Liver (tissue), 9 donors: ENCODE measurements around the gene KCNK2. TPM values are rescaled to one million over a fixed set of nuclear protein-coding genes. Genes with fewer than 3 reads are reported as not detected.

Experiments used
- DNase-seq: peaks from one replicate; pipeline ENCODE4 v3.0.0-alpha.2; 2017; ENCODE audit warnings: low spot score
- H3K27ac ChIP-seq, 2 donors: one replicate each; pipeline ENCODE4 v1.7.0; 2013; ENCODE audit warnings: inconsistent platforms in 2 of 2, low read length in 2 of 2, control low read depth in 1 of 2, low read depth in 1 of 2, mild to moderate bottlenecking in 1 of 2
- H3K27me3 ChIP-seq, 4 donors: one replicate each; pipeline versions ENCODE4 v1.6.1 to v1.7.0; 2013; ENCODE audit warnings: low read length in 3 of 4, inconsistent platforms in 1 of 4, mild to moderate bottlenecking in 1 of 4, moderate library complexity in 1 of 4; ENCODE audit not compliant: control insufficient read depth in 4 of 4, insufficient read depth in 4 of 4
- H3K36me3 ChIP-seq, 4 donors: one replicate each; pipeline versions ENCODE4 v1.6.1 to v1.7.0; 2013; ENCODE audit warnings: low read length in 3 of 4, mild to moderate bottlenecking in 3 of 4, low read depth in 1 of 4, moderate library complexity in 1 of 4; ENCODE audit not compliant: control insufficient read depth in 4 of 4, insufficient read depth in 3 of 4
- H3K4me1 ChIP-seq, 4 donors: one replicate each; pipeline versions ENCODE4 v1.6.1 to v1.7.0; 2013; ENCODE audit warnings: low read length in 3 of 4, mild to moderate bottlenecking in 3 of 4, moderate library complexity in 1 of 4; ENCODE audit not compliant: control insufficient read depth in 4 of 4, insufficient read depth in 4 of 4
- H3K4me3 ChIP-seq, 3 donors: one replicate each; pipeline versions ENCODE4 v1.6.1 to v1.7.0; 2013; ENCODE audit warnings: low read length in 3 of 3, control low read depth in 1 of 3, low read depth in 1 of 3, mild to moderate bottlenecking in 1 of 3
- H3K9ac ChIP-seq, 2 donors: one replicate each; pipeline ENCODE4 v1.7.0; 2013; ENCODE audit warnings: low read length in 2 of 2, mild to moderate bottlenecking in 2 of 2, moderate library complexity in 2 of 2, control low read depth in 1 of 2, low read depth in 1 of 2
- H3K9me3 ChIP-seq, 4 donors: one replicate each; pipeline versions ENCODE4 v1.6.1 to v1.7.0; 2013; ENCODE audit warnings: low read length in 3 of 4; ENCODE audit not compliant: control insufficient read depth in 4 of 4
- EGR1 ChIP-seq, 2 donors: IDR thresholded peaks; 2 replicates each; pipeline ENCODE4 v1.6.1; 2016 to 2018; ENCODE audit warnings: antibody characterized with exemption in 2 of 2, low read depth in 2 of 2
- FOXA1 ChIP-seq: IDR thresholded peaks from 2 replicates; pipeline ENCODE4 v1.6.1; 2016; ENCODE audit warnings: antibody characterized with exemption
- FOXA2 ChIP-seq: IDR thresholded peaks from 2 replicates; pipeline ENCODE4 v1.6.1; 2016; ENCODE audit warnings: antibody characterized with exemption
- NR2F2 ChIP-seq: IDR thresholded peaks from 2 replicates; pipeline ENCODE4 v1.6.1; 2016; ENCODE audit warnings: antibody characterized with exemption
- RXRA ChIP-seq, 2 donors: IDR thresholded peaks; 2 replicates each; pipeline ENCODE4 v1.6.1; 2017 to 2018; ENCODE audit warnings: antibody characterized with exemption in 2 of 2, mild to moderate bottlenecking in 1 of 2
- SP1 ChIP-seq: IDR thresholded peaks from 2 replicates; pipeline ENCODE4 v1.6.1; 2018; ENCODE audit warnings: antibody characterized with exemption, mild to moderate bottlenecking
- TAF1 ChIP-seq: conservative IDR thresholded peaks from 2 replicates; pipeline ENCODE4 v1.6.1; 2016; ENCODE audit warnings: antibody characterized with exemption, mild to moderate bottlenecking
- YY1 ChIP-seq: IDR thresholded peaks from 2 replicates; pipeline ENCODE4 v1.6.1; 2016; ENCODE audit warnings: antibody characterized with exemption, mild to moderate bottlenecking
- WGBS: extraction: QIAGEN DNeasy Blood & Tissue Kit; methylation state at CpG from one replicate; pipeline ENCODE4 v1.1.7; 2013; 5-methylcytosine and 5-hydroxymethylcytosine counted together
- polyA plus RNA-seq, 2 donors: library from polyadenylated mRNA; stranded (reverse) in 1 of 2; unstranded in 1 of 2; fragments of 200-250 nt in 1 of 2; fragments of >200 nt in 1 of 2; fragmentation: Nextera tagmentation in 1 of 2; extraction: Ambion mirVana in 1 of 2; gene quantifications; one replicate each; pipeline versions ENCODE4 v1.2.1 to v1.2.3, GENCODE V29; 2013 to 2015
- total RNA-seq, 2 donors: library from RNA; depleted of rRNA; stranded (reverse); fragments of >200 nt; gene quantifications; one replicate each; pipeline ENCODE4 v1.2.3, GENCODE V29; 2014
- TF ChIP-seq, protein P1 (sequence below): fragments of 150-350 bp; IDR thresholded peaks from 2 replicates; pipeline ENCODE4 v1.5.1; 2017; ENCODE audit warnings: improper control_type of control experiment, low read depth, low read length; ENCODE audit not compliant: missing input control
- TF ChIP-seq, protein P2 (sequence below): IDR thresholded peaks from 2 replicates; pipeline ENCODE4 v1.6.1; 2016; ENCODE audit warnings: antibody characterized with exemption
- TF ChIP-seq, protein P3 (sequence below): IDR thresholded peaks from 2 replicates; pipeline ENCODE4 v1.6.1; 2016; ENCODE audit warnings: antibody characterized with exemption, mild to moderate bottlenecking
- TF ChIP-seq, protein P4 (sequence below): IDR thresholded peaks from 2 replicates; pipeline ENCODE4 v1.6.1; 2016; ENCODE audit warnings: antibody characterized with exemption
- TF ChIP-seq, protein P5 (sequence below): IDR thresholded peaks from 2 replicates; pipeline ENCODE4 v1.6.1; 2016; ENCODE audit warnings: antibody characterized with exemption
- donor health status: healthy.
- donor health status: healthy.
- donor health status: healthy.
- donor health status: healthy.
- donor health status: healthy.

The KCNK2 gene
- total and polyA plus RNA-seq, 4 donors = 0.01 to 0.08 TPM; not detected in 2

DNA sequence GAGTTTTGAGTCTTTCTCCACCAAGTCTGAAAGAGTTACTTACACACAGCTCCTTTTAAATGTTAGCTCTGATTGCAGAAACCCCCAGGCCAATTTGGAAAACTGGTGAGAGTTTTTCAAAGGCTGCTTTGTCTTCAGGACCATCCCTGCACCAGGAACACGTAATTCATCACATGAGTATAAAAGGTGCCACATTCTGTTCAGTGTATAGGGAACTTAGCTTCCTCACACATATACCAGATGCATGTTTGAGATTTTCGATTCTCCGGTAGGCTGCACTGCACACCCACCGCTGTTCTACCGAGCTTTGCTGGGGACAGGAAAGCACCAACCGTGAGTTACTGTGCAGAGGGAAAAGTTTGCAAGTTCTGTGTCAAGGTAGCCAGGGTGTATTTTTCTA is 28.3 kb upstream of the KCNK2 start (continued):
- TF ChIP-seq, protein P1, sequence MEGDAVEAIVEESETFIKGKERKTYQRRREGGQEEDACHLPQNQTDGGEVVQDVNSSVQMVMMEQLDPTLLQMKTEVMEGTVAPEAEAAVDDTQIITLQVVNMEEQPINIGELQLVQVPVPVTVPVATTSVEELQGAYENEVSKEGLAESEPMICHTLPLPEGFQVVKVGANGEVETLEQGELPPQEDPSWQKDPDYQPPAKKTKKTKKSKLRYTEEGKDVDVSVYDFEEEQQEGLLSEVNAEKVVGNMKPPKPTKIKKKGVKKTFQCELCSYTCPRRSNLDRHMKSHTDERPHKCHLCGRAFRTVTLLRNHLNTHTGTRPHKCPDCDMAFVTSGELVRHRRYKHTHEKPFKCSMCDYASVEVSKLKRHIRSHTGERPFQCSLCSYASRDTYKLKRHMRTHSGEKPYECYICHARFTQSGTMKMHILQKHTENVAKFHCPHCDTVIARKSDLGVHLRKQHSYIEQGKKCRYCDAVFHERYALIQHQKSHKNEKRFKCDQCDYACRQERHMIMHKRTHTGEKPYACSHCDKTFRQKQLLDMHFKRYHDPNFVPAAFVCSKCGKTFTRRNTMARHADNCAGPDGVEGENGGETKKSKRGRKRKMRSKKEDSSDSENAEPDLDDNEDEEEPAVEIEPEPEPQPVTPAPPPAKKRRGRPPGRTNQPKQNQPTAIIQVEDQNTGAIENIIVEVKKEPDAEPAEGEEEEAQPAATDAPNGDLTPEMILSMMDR = no peak
- TF ChIP-seq TAF1 = no peak

DNA sequence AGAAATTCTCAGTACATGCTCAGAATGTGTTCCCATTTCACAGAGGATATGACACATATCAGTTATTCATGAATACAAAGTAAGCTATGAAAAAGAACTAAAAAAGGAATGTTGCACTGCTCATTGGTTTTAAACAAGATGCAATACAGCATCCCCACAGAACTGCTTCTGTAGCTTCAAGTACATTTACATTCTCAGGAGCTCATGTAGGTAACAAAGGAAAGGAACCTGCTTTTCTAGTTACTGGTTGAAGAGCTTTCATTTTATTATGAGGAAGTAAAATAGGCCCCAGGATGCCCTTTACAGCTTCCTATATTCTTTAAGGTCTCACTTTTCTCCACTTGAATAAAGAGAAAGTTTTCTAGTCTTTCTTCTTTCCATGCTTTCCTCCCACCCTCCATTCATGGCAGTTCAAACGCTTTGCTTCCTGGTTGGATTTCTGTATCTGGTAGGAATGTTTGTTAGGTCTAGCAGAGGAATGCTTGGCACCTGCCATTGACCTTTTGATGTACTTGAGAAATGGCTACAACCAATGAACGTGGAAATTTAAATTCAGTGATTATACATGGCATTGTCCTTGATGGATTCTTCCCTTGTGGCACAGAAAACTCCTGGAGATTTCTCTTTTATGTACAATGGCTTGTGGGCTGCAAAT is 27.1 kb upstream of the KCNK2 start:
- 32% methylated on average over 2 of the region's 2 CpGs for WGBS
- no peak overlapping the region for H3K27ac ChIP-seq
- no peak for DNase-seq

More for the DNA sequence above, 27.1 kb upstream of the KCNK2 start:
- TF ChIP-seq NR2F2 (no peak), FOXA2 (no peak), TAF1 (no peak), FOXA1 (no peak), YY1 (no peak), RXRA (IDR thresholded peaks at IDR 0.05) (no peak), EGR1 (IDR thresholded peaks at IDR 0.05; ENCODE audit: low read depth in 2 of 2) (no peak), SP1 (no peak)
- TF ChIP-seq, protein P2, sequence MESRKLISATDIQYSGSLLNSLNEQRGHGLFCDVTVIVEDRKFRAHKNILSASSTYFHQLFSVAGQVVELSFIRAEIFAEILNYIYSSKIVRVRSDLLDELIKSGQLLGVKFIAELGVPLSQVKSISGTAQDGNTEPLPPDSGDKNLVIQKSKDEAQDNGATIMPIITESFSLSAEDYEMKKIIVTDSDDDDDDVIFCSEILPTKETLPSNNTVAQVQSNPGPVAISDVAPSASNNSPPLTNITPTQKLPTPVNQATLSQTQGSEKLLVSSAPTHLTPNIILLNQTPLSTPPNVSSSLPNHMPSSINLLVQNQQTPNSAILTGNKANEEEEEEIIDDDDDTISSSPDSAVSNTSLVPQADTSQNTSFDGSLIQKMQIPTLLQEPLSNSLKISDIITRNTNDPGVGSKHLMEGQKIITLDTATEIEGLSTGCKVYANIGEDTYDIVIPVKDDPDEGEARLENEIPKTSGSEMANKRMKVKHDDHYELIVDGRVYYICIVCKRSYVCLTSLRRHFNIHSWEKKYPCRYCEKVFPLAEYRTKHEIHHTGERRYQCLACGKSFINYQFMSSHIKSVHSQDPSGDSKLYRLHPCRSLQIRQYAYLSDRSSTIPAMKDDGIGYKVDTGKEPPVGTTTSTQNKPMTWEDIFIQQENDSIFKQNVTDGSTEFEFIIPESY = no peak
- TF ChIP-seq, protein P3, sequence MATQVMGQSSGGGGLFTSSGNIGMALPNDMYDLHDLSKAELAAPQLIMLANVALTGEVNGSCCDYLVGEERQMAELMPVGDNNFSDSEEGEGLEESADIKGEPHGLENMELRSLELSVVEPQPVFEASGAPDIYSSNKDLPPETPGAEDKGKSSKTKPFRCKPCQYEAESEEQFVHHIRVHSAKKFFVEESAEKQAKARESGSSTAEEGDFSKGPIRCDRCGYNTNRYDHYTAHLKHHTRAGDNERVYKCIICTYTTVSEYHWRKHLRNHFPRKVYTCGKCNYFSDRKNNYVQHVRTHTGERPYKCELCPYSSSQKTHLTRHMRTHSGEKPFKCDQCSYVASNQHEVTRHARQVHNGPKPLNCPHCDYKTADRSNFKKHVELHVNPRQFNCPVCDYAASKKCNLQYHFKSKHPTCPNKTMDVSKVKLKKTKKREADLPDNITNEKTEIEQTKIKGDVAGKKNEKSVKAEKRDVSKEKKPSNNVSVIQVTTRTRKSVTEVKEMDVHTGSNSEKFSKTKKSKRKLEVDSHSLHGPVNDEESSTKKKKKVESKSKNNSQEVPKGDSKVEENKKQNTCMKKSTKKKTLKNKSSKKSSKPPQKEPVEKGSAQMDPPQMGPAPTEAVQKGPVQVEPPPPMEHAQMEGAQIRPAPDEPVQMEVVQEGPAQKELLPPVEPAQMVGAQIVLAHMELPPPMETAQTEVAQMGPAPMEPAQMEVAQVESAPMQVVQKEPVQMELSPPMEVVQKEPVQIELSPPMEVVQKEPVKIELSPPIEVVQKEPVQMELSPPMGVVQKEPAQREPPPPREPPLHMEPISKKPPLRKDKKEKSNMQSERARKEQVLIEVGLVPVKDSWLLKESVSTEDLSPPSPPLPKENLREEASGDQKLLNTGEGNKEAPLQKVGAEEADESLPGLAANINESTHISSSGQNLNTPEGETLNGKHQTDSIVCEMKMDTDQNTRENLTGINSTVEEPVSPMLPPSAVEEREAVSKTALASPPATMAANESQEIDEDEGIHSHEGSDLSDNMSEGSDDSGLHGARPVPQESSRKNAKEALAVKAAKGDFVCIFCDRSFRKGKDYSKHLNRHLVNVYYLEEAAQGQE = no peak
- TF ChIP-seq, protein P4, sequence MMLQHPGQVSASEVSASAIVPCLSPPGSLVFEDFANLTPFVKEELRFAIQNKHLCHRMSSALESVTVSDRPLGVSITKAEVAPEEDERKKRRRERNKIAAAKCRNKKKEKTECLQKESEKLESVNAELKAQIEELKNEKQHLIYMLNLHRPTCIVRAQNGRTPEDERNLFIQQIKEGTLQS = no peak
- TF ChIP-seq, protein P5, sequence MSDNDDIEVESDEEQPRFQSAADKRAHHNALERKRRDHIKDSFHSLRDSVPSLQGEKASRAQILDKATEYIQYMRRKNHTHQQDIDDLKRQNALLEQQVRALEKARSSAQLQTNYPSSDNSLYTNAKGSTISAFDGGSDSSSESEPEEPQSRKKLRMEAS = no peak
- TF ChIP-seq, protein P1 = no peak
- no peak overlapping the region for H3K4me3 ChIP-seq
- no peaks in the 10 kb centered on the region for H3K9me3 ChIP-seq
- no peaks in the 10 kb centered on the region for H3K27me3 ChIP-seq
- no peaks in the 10 kb centered on the region for H3K4me1 ChIP-seq
- no peaks in the 10 kb centered on the region for H3K36me3 ChIP-seq
- H3K9ac ChIP-seq = no peak overlapping the region
